Skeletal muscle tissue (tissue), 4 donors: ENCODE measurements around the gene CERT1. TPM values are rescaled to one million over a fixed set of nuclear protein-coding genes. Genes with fewer than 3 reads are reported as not detected.

ENCODE experiments used
- H3K27ac ChIP-seq: one replicate; pipeline ENCODE4 v1.7.0; 2013; ENCODE audit warnings: mild to moderate bottlenecking, low read depth, low read length, inconsistent platforms
- H3K27me3 ChIP-seq, 3 donors: one replicate each; pipeline ENCODE4 v1.7.0; 2013; ENCODE audit warnings: low read length in 3 of 3; ENCODE audit not compliant: control insufficient read depth in 3 of 3, insufficient read depth in 3 of 3
- H3K36me3 ChIP-seq, 3 donors: one replicate each; pipeline ENCODE4 v1.7.0; 2013; ENCODE audit warnings: low read length in 3 of 3; ENCODE audit not compliant: control insufficient read depth in 3 of 3, insufficient read depth in 3 of 3
- H3K4me1 ChIP-seq, 3 donors: one replicate each; pipeline ENCODE4 v1.7.0; 2013; ENCODE audit warnings: low read length in 3 of 3, mild to moderate bottlenecking in 3 of 3; ENCODE audit not compliant: control insufficient read depth in 3 of 3, insufficient read depth in 3 of 3
- H3K4me3 ChIP-seq, 3 donors: one replicate each; pipeline ENCODE4 v1.7.0; 2013; ENCODE audit warnings: low read length in 3 of 3
- H3K9ac ChIP-seq, 3 donors: one replicate each; pipeline ENCODE4 v1.7.0; 2013; ENCODE audit warnings: low read length in 3 of 3, mild to moderate bottlenecking in 3 of 3, moderate library complexity in 2 of 3, low read depth in 1 of 3
- H3K9me3 ChIP-seq, 3 donors: one replicate each; pipeline ENCODE4 v1.7.0; 2013; ENCODE audit warnings: low read length in 3 of 3; ENCODE audit not compliant: control insufficient read depth in 3 of 3
- total RNA-seq: library from RNA; depleted of rRNA; stranded (reverse); fragments of >200 nt; gene quantifications from one replicate; pipeline ENCODE4 v1.2.3, GENCODE V29; 2014
- donor health status: Osteomylitis.

The CERT1 gene
- total RNA-seq, 1 donor from 2014 or later = 36.5 TPM

DNA sequence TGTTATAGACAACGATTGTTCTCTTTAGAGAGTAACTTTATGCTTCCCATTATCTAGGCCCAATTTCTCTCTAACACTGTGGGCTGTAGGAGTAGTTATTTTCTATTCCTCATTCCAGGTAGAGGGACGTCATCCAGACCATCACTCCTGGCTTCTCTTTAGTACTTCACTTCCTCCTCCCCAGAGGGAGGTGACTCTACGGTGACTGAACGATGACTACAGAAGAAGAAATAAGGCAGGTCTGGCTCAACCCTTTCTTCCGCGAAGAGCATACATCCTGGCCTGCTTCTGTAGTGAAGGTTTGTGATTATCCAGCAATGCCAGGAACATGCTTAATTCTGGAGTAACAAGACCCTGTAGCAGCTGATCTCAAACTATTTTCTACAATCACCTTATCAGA lies 123.6 kb downstream of the CERT1 start:
- no peak overlapping the region for H3K9ac ChIP-seq
- no peak overlapping the region for H3K4me3 ChIP-seq
- H3K9me3 ChIP-seq = no peaks in the 10 kb centered on the region
- H3K4me1 ChIP-seq = no peaks in the 10 kb centered on the region
- peaks cover 11 to 35% (median 27%) of the 10 kb centered on the region in 3 donors for H3K36me3 ChIP-seq
- no peaks in the 10 kb centered on the region for H3K27me3 ChIP-seq
- H3K27ac ChIP-seq = no peak overlapping the region

DNA sequence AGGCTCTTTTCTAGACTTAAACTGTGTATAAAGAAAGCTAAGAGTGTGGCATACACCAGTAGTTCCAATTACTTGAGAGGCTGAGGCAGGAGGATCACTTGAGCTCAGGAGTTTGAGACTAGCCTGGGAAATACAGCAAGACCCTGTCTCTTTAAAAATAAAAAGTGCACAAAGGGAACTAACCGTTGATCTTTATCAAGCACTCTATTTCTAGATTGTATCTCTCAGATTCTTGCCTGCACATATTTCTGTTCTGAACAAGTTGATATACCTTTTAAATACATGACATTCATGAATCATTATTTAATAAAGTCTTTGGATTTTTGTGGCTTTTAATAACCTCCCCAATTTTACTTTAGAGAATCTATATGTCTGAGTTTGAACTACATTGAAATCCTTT lies 127.2 kb downstream of the CERT1 start:
- H3K36me3 ChIP-seq = peaks cover 21 to 51% (median 46%) of the 10 kb centered on the region in 3 donors
- no peaks in the 10 kb centered on the region for H3K9me3 ChIP-seq
- H3K4me3 ChIP-seq = no peak overlapping the region
- H3K9ac ChIP-seq = no peak overlapping the region
- no peaks in the 10 kb centered on the region for H3K27me3 ChIP-seq
- no peak overlapping the region for H3K27ac ChIP-seq
- H3K4me1 ChIP-seq = no peaks in the 10 kb centered on the region

DNA sequence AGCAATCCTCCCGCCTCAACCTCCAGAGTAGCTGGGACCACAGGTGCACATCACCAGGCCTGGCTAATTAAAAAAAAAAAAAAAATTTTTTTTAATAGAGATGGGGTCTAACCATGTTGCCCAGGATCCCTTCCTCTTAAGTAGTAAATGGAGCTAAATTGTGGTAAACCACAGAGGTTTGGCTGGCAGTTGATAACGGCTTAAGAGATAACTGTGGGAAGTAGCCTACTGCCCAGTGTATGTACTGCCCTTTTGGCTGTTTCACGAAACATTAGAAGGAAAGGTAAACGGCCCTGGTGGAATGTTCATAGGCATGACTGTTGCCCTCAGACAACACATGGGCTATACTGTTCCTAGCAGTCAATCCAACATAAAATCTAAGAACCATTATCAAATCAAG lies 130.0 kb downstream of the CERT1 start:
- no peak overlapping the region for H3K27ac ChIP-seq
- no peak overlapping the region for H3K9ac ChIP-seq
- H3K4me1 ChIP-seq = no peaks in the 10 kb centered on the region
- no peaks in the 10 kb centered on the region for H3K9me3 ChIP-seq
- H3K4me3 ChIP-seq = no peak overlapping the region
- H3K27me3 ChIP-seq = no peaks in the 10 kb centered on the region
- H3K36me3 ChIP-seq = peaks cover 21 to 49% (median 47%) of the 10 kb centered on the region in 3 donors

DNA sequence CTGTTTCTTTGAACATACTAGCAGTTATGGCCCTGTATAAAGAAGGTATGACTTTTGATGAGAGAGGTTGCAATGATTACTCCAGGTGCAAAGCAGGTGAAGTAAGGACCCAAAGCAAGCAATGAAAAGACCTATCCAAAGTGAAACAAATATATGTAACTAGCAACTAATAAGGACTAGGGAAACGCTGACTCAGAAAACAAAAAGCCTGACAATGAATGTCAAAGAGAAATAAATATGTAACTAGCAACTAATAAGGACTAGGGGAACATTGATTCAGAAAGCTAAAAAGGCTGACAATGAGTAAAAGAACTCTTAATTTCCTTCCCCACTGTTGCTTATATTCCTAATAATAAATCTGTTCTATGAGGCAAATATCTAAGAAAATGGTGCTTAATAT lies 131.3 kb downstream of the CERT1 start:
- no peaks in the 10 kb centered on the region for H3K9me3 ChIP-seq
- H3K36me3 ChIP-seq = peaks cover 21 to 55% (median 44%) of the 10 kb centered on the region in 3 donors
- no peak overlapping the region for H3K4me3 ChIP-seq
- H3K9ac ChIP-seq = no peak overlapping the region
- no peaks in the 10 kb centered on the region for H3K27me3 ChIP-seq
- H3K4me1 ChIP-seq = no peaks in the 10 kb centered on the region
- no peak overlapping the region for H3K27ac ChIP-seq

DNA sequence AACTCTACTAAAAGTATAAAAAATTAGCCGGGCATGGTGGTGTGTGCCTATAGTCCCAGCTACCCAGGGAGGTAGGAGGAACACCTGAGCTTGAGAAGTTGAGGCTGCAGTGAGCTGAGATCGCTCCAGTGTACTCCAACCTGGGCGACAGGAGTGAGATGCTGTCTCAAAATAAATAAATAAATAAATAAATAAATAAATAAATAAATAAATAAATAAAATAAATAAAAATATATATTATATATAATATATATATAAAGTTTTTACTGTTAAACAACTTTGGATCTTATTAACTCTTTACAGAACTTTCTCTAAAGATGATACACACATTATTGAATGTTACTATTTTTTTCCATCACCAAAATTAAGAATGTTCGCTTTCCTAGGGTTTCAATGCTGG lies 136.0 kb downstream of the CERT1 start:
- Histone ChIP-seq H3K4me3 (no peak overlapping the region), H3K27ac (no peak overlapping the region), H3K9me3 (no peaks in the 10 kb centered on the region), H3K9ac (no peak overlapping the region), H3K27me3 (no peaks in the 10 kb centered on the region), H3K4me1 (no peaks in the 10 kb centered on the region), H3K36me3 (peaks cover 9 to 42% (median 29%) of the 10 kb centered on the region in 3 donors)

DNA sequence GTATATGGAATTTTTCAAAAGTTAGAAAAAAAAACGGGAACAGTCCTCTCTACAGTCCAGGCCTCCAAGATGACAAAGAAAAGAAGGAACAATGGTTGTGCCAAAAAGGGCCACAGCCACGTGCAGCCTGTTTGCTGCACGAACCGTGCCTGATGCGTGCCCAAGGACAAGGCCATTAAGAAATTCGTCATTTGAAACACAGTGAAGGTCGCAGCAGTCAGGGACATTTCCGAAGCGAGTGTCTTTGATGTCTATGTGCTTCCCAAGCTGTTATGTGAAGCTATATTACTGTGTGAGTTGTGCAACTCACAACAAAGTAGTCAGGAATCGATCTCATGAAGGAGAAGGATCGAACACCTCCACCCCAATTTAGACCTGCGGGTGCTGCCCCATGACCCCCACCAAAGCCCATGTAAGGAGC lies 137.0 kb downstream of the CERT1 start:
- H3K9ac ChIP-seq = no peak overlapping the region
- H3K4me3 ChIP-seq = no peak overlapping the region
- no peaks in the 10 kb centered on the region for H3K9me3 ChIP-seq
- no peaks in the 10 kb centered on the region for H3K4me1 ChIP-seq
- H3K27ac ChIP-seq = no peak overlapping the region
- H3K36me3 ChIP-seq = peaks cover 9 to 36% (median 23%) of the 10 kb centered on the region in 3 donors
- H3K27me3 ChIP-seq = no peaks in the 10 kb centered on the region

DNA sequence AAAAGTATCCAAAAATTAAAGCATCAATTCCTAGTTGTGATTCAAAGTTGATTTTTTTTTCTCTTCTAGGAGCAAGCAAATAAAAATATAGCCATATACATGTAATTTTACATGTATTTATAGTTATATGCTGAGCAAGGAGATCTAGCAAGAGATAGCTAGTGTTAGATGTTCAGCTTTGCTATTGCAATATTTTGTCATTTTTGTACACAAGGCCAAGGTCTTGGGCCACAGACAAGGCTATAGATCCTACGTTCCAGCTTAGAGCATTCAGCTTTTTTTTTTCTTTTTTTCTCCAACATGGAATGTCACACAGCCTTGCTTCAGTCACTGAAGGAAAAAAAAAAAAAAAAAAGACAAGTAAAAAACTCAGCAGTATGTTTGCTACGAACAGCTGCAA lies 137.6 kb downstream of the CERT1 start:
- no peaks in the 10 kb centered on the region for H3K9me3 ChIP-seq
- H3K27ac ChIP-seq = no peak overlapping the region
- no peaks in the 10 kb centered on the region for H3K27me3 ChIP-seq
- H3K4me1 ChIP-seq = no peaks in the 10 kb centered on the region
- H3K4me3 ChIP-seq = no peak overlapping the region
- peaks cover 8 to 31% (median 17%) of the 10 kb centered on the region in 3 donors for H3K36me3 ChIP-seq
- H3K9ac ChIP-seq = no peak overlapping the region

DNA sequence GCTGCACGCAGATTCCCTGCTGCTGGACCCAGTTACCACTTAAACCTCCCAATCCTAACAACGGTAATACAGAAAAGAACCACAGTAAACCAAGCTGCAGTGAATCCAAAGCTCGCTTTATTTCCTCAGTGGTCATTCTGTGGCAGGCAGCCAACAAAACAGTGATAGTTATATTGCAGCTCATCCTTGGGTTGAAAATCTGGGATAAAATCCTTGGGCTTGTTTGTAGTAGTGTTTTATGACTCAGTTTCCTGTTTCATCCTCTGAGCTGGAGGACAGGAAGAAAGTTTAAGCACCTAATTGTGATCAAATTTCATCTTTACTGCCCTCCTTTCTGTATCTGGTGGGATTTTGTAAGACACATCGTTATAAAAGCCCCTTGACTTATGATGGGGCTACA lies 143.0 kb downstream of the CERT1 start:
- Histone ChIP-seq H3K27me3 (no peaks in the 10 kb centered on the region), H3K36me3 (peaks cover 0 to 4% (median 3%) of the 10 kb centered on the region in 3 donors), H3K27ac (no peak overlapping the region), H3K9me3 (no peaks in the 10 kb centered on the region), H3K4me1 (peaks cover 5% of the 10 kb centered on the region in 3 donors), H3K9ac (no peak overlapping the region), H3K4me3 (no peak overlapping the region)

DNA sequence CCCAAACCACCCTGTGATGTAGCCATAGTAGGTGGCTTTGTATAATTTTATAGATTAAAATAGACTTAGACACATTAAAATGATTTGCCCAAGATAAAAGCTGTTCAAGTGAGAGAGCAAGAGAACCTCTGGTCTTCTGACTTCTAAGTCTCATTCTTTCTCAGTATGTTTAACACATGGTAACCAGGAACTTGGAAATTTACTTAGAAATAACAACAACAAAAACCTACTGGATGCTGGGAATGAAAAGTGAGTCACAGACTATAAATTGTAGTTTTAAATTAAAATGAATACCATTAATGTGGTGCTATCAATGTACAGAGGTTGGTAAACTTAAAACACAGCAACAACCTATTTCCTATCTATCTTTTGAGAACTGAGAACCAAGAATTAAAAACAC lies 144.0 kb downstream of the CERT1 start:
- peaks cover 7 to 14% (median 10%) of the 10 kb centered on the region in 3 donors for H3K4me1 ChIP-seq
- no peaks in the 10 kb centered on the region for H3K36me3 ChIP-seq
- no peaks in the 10 kb centered on the region for H3K9me3 ChIP-seq
- no peaks in the 10 kb centered on the region for H3K27me3 ChIP-seq
- no peak overlapping the region for H3K27ac ChIP-seq
- H3K9ac ChIP-seq = no peak overlapping the region
- H3K4me3 ChIP-seq = no peak overlapping the region

DNA sequence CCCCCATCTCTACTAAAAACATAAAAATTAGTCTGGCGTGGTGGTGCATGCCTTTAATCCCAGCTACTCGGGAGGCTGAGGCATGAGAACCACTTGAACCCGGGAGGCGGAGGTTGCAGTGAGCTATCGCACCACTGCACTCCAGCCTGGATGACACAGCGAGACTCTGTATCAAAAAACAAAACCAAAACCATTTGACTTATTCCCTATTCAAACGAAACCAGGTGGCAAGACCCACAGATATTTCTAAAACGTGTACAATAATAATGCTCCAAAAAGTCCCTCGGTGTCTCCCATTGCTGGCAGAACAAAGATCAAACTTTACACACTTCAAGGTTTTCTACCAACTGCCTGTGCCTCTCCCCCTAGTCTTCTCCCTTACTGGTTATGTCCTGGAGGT lies 144.6 kb downstream of the CERT1 start:
- Histone ChIP-seq H3K4me1 (peaks cover 7 to 14% (median 10%) of the 10 kb centered on the region in 3 donors), H3K36me3 (no peaks in the 10 kb centered on the region), H3K4me3 (no peak overlapping the region), H3K27ac (no peak overlapping the region), H3K9me3 (no peaks in the 10 kb centered on the region), H3K27me3 (no peaks in the 10 kb centered on the region), H3K9ac (no peak overlapping the region)

DNA sequence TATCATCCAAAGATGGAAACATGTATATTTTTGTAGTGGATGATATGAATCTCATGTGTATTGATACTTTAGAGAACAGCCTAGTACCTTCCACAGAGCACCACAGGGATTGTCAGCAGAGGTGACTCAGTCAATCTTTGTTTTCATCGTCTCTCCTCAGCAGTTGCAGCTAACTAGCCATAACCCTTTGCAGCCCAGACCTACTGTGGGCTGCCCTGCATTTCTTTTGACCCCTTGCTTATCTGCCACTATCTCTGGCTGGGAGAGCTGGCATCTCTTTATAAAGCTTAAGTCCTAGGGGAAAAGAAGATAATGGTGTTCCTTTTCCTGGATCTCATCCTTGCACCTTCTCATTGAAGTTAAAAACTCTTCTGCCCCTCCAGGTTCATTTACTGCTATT lies 145.7 kb downstream of the CERT1 start:
- Histone ChIP-seq H3K36me3 (peaks cover 0 to 2% (median under 1%) of the 10 kb centered on the region in 3 donors), H3K4me3 (no peak overlapping the region), H3K4me1 (peaks cover 7 to 14% (median 10%) of the 10 kb centered on the region in 3 donors), H3K9ac (no peak overlapping the region), H3K27ac (no peak overlapping the region), H3K27me3 (no peaks in the 10 kb centered on the region), H3K9me3 (no peaks in the 10 kb centered on the region)
